ENCODE data around the gene TMEM91.
"Not testable (repeated sequence)": the region's sequence is repeated elsewhere in the genome, so short reads cannot be mapped to it uniquely, and the experiment has no call there.

TMEM91 gene

DNA sequence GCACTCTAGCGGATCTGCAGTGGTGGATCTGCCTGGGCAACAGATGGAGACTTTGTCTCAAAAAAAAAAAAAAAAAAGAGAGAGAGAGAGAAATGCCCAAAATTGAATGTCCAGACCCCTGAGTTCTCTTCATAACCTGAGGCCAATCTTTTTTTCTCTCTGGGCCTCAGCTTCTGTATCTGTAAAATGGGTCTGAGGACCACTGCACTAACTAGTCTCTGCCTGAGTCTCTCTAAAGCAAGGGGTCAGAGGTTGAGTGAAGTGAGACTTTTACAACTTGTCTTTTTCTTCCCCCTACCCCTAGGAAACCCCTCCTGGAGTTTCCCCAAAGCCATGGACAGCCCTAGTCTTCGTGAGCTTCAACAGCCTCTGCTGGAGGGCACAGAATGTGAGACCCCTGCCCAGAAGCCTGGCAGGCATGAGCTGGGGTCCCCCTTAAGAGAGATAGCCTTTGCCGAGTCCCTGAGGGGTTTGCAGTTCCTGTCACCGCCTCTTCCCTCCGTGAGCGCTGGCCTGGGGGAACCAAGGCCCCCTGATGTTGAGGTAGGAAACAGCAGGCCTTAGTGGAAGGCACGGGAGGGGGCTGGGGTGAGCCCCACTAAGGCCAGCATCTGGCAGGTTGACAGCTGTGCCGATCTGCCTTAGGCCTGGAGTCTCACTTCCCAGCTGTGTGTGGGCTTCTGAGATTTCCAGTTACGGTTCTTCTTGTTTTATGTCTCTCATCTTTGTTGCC lies 1.8 kb downstream of the TMEM91 start:
- H3K4me1 Mint-ChIP-seq (ENCODE audit: low read depth), result peaks cover 8% of the 10 kb centered on the region
- H3K4me3 Mint-ChIP-seq, result no peak overlapping the region
- H3K27me3 Mint-ChIP-seq (ENCODE audit: low read depth), result no peaks in the 10 kb centered on the region
- peaks cover 7% of the 10 kb centered on the region for H3K36me3 Mint-ChIP-seq (ENCODE audit: low read depth)
- DNase-seq (ENCODE audit: low spot score), result no peak
- no peaks in the 10 kb centered on the region for H3K9me3 Mint-ChIP-seq
- H3K27ac Mint-ChIP-seq, result no peak overlapping the region

DNA sequence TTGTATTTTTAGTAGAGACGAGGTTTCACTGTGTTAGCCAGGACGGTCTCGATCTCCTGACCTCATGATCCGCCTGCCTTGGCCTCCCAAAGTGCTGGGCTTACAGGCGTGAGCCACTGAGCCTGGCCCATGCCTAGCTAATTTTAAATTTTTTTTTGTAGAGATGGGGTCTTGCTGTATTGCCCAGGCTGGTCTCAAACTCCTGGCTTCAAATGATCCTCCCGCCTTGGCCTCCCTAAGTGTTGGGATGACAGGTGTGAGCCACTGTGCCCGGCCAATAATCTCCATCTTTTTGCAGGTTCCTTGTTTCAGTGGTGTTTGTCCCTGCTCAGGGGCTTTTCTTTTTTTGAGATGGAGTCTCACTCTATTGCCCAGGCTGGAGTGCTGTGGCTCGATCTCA lies 5.2 kb downstream of the TMEM91 start:
- H3K27ac Mint-ChIP-seq; H3K9me3 Mint-ChIP-seq; DNase-seq (ENCODE audit: low spot score); H3K4me1 Mint-ChIP-seq (ENCODE audit: low read depth); H3K4me3 Mint-ChIP-seq; H3K27me3 Mint-ChIP-seq (ENCODE audit: low read depth): not testable (repeated sequence)
- H3K36me3 Mint-ChIP-seq (ENCODE audit: low read depth), result peaks cover 11% of the 10 kb centered on the region

DNA sequence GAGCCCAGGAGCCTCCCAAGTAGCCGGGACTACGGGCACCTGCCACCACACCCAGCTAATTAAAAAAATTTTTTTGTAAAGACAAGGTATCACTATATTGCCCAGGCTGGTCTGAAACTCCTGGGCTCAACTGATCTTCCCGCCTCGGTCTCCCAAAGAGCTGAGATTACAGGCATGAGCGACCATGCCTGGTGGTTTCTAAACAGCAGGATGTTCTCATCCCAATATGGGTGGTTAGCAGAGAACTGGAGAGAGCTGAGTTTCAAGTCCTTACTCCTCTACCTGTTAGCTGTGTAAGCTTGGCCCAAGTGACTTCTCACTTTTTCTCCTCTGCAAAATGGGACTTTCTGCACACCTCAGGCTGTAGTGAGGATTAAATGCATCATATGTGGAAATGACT lies 8.0 kb downstream of the TMEM91 start:
- H3K27ac Mint-ChIP-seq, result no peak overlapping the region
- no peaks in the 10 kb centered on the region for H3K27me3 Mint-ChIP-seq (ENCODE audit: low read depth)
- H3K4me3 Mint-ChIP-seq, result no peak overlapping the region
- no peaks in the 10 kb centered on the region for H3K4me1 Mint-ChIP-seq (ENCODE audit: low read depth)
- DNase-seq (ENCODE audit: low spot score), result no peak
- H3K9me3 Mint-ChIP-seq, result no peaks in the 10 kb centered on the region
- peaks cover 13% of the 10 kb centered on the region for H3K36me3 Mint-ChIP-seq (ENCODE audit: low read depth)

DNA sequence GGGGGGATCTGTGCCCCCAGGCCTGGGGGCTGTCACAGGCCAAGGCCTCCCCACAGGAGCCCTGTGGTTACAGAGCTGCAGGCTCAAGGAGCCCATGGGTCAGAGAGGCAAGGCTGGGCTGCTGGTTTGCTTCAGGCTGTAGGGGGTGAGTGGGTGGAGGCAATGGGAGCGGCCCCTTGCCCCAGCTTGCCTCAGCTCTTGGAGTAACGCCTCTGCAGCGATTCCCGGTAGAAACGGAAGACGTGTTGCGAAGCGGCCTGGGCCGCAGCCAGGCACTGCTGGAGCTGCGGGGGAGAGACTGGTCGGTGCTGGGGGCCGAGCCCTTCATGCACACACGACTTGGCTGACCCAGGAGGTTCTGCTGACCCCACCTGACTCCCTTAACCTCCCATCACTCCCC lies 10.1 kb downstream of the TMEM91 start:
- Mint-ChIP-seq H3K4me1 (ENCODE audit: low read depth) (no peaks in the 10 kb centered on the region), H3K36me3 (ENCODE audit: low read depth) (peaks cover 25% of the 10 kb centered on the region), H3K4me3 (no peak overlapping the region), H3K9me3 (no peaks in the 10 kb centered on the region), H3K27ac (no peak overlapping the region), H3K27me3 (ENCODE audit: low read depth) (no peaks in the 10 kb centered on the region)
- DNase-seq (ENCODE audit: low spot score), result no peak

DNA sequence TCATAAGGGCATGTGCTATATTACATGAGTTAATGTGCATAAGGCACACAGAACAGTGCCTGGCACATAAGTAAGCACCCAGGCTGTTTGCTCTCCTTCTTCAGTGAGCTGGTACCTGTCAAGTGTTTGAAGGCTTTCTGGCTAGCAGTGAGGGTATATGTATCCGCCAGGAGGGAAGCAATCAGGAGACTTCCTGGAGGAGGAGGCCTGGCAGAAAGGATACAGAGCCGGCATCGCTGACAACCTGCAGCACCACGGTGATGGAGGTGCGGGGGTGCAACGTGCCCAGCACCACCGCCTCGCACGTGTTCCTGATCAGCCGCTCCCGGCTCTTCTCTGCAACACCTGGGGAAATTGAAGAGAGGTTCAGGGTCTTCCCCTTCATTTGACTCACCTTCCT lies 15.3 kb downstream of the TMEM91 start:
- Mint-ChIP-seq H3K36me3 (ENCODE audit: low read depth) (peaks cover 23% of the 10 kb centered on the region), H3K27me3 (ENCODE audit: low read depth) (no peaks in the 10 kb centered on the region), H3K9me3 (no peaks in the 10 kb centered on the region), H3K4me1 (ENCODE audit: low read depth) (peaks cover 12% of the 10 kb centered on the region), H3K27ac (no peak overlapping the region), H3K4me3 (no peak overlapping the region)
- DNase-seq (ENCODE audit: low spot score), result no peak

DNA sequence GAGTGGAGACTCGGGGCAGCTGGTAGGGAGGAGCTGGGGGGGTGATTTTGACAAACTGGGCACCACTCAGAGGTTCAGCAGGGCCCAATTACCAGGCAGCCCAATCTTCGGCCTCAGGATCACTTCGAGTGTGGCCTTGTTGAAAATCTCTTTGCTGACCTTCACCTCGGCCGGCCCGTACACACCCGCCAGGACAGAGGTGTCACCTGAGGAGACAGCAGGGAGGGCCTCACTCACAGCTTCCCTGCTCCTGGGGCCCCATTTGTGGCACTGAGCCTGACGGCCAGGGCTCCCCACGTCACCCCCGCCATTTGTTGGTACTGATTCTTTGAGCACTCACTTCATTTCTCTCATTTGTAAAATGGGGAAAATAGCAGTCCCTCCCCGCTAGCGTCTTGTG lies 16.4 kb downstream of the TMEM91 start:
- no peaks in the 10 kb centered on the region for H3K27me3 Mint-ChIP-seq (ENCODE audit: low read depth)
- no peak overlapping the region for H3K27ac Mint-ChIP-seq
- no peak overlapping the region for H3K4me3 Mint-ChIP-seq
- H3K9me3 Mint-ChIP-seq, result no peaks in the 10 kb centered on the region
- DNase-seq (ENCODE audit: low spot score), result no peak
- peaks cover 12% of the 10 kb centered on the region for H3K4me1 Mint-ChIP-seq (ENCODE audit: low read depth)
- H3K36me3 Mint-ChIP-seq (ENCODE audit: low read depth), result peaks cover 23% of the 10 kb centered on the region

DNA sequence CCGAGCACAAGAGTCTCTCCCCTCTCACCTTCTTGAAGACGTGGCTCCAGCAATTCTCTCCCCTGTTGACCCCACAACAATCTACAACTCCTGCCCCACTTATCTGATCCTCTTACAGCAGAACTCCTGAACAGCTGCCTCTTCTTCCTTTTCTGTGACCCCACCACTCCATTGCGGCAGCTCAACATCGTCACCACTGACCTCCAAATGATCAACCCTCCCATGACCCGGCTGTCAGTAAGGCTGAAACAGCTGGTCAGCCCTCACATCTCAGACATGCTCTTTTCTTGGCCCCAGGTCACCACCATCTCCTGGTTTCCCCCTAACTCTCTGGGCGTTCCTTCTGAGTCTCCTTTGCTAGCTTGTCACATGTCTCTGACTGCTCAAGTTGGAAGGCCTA lies 19.0 kb downstream of the TMEM91 start:
- peak overlapping the region; percentile 52 for H3K4me3 Mint-ChIP-seq
- H3K9me3 Mint-ChIP-seq, result no peaks in the 10 kb centered on the region
- no peak for DNase-seq (ENCODE audit: low spot score)
- H3K4me1 Mint-ChIP-seq (ENCODE audit: low read depth), result peaks cover 27% of the 10 kb centered on the region
- H3K27me3 Mint-ChIP-seq (ENCODE audit: low read depth), result no peaks in the 10 kb centered on the region
- peak overlapping the region; percentile 6 for H3K27ac Mint-ChIP-seq
- H3K36me3 Mint-ChIP-seq (ENCODE audit: low read depth), result peaks cover 15% of the 10 kb centered on the region

DNA sequence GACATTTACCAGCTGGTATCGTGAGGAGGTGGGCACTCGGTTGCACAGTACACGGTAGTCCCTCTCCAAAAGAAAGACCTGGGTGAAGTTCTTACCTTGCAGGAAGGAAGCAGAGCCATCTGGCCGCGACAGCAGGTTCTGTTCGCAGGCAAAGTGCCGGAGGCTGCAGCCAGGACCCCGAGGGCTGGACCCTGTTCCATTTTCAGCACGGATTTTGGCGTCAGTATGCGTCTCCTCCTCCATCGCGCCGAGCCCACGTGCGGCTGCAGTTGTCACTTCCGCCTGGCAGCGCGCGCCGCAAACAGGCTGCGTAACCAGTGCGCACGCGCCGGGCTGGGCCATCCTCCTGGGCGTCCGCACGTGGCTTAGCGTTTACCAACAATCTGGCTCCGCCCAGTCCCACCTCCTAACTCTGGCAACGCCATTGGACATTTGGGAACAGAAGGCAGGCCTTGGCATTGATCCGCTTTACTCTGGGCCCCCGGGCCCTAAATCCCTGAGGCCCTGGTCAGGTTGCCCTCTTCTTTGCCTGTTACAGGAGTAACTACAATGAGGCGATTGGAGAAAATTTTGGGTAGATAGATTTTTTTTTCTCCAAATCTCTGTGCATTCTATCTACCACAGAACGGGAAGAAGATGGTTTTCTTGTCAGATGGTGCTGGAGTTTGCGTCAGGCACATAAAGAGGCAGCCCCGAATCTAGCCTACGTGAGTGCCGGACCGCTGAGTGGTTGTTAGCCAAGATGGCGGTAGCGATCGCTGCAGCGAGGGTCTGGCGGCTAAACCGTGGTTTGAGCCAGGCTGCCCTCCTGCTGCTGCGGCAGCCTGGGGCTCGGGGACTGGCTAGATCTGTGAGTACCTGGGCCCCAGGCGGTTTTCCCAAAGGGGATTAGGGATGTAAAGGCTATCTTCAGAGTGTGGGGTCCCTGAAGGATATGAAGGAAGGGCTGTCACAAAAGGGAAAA lies 21.0 kb downstream of the TMEM91 start, which contains the start of the genes BCKDHA and EXOSC5:
BCKDHA (plus strand) TSS at position 733 of the 964 bp plus-strand sequence; CDS start at position 743, 10 bp downstream.
EXOSC5 (minus strand) TSS at position 274 of the 964 bp plus-strand sequence; CDS start at position 243, 31 bp downstream.
- H3K27ac Mint-ChIP-seq, result peak within 1 kb of the TSS; percentile 98
- peak; percentile 99 for DNase-seq (ENCODE audit: low spot score)
- H3K36me3 Mint-ChIP-seq (ENCODE audit: low read depth), result peaks cover 7% of the 10 kb centered on the region
- peak within 1 kb of the TSS; percentile 97 for H3K4me3 Mint-ChIP-seq
- no peaks in the 10 kb centered on the region for H3K9me3 Mint-ChIP-seq
- peaks cover 27% of the 10 kb centered on the region for H3K4me1 Mint-ChIP-seq (ENCODE audit: low read depth)
- no peaks in the 10 kb centered on the region for H3K27me3 Mint-ChIP-seq (ENCODE audit: low read depth)

DNA sequence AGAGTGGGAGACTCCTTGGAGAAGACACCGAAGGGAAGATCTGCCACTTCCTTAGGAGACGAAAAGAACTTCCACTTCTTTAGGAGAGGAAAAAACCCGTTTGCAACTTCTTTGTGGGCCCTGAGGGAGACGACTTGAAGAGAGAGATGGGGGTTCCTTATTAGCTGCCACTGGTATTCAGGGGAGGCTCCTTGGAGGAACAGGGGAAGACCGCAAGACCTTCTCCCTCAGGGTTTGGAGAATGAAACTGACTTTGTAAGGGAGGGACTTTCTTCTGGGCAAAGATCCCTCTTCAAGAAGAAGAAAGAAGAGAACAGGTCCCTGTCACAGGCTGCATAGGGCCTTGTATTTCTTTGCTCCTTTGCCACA lies 21.7 kb downstream of the TMEM91 start:
- H3K4me3 Mint-ChIP-seq, result peak overlapping the region; percentile 97
- H3K36me3 Mint-ChIP-seq (ENCODE audit: low read depth), result peaks cover 5% of the 10 kb centered on the region
- H3K27me3 Mint-ChIP-seq (ENCODE audit: low read depth), result no peaks in the 10 kb centered on the region
- H3K4me1 Mint-ChIP-seq (ENCODE audit: low read depth), result peaks cover 27% of the 10 kb centered on the region
- H3K9me3 Mint-ChIP-seq, result no peaks in the 10 kb centered on the region
- H3K27ac Mint-ChIP-seq, result peak overlapping the region; percentile 98
- no peak for DNase-seq (ENCODE audit: low spot score)

DNA sequence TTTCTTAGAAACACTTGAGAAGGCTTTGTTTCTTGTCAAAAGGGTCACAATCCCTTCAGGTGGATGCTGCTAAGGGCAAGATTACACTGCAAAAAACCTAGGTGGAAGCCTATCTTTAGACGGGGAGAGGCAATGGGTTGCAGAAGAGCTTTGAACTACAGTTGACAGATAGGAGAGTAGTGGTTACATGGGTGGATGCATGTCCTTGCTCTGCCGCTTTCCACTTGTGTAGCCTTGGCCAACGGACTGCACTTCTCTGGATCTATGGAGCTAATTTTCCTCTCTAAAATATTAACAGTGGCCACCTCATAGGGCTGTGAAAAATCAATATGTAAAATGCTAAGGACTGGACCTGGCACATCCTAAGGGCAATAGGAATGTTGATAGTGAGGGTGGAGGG lies 22.3 kb downstream of the TMEM91 start:
- Mint-ChIP-seq H3K27ac (peak overlapping the region; percentile 46), H3K4me3 (peak overlapping the region; percentile 97), H3K4me1 (ENCODE audit: low read depth) (peaks cover 27% of the 10 kb centered on the region), H3K27me3 (ENCODE audit: low read depth) (no peaks in the 10 kb centered on the region), H3K36me3 (ENCODE audit: low read depth) (peaks cover 5% of the 10 kb centered on the region), H3K9me3 (no peaks in the 10 kb centered on the region)
- DNase-seq (ENCODE audit: low spot score), result no peak

DNA sequence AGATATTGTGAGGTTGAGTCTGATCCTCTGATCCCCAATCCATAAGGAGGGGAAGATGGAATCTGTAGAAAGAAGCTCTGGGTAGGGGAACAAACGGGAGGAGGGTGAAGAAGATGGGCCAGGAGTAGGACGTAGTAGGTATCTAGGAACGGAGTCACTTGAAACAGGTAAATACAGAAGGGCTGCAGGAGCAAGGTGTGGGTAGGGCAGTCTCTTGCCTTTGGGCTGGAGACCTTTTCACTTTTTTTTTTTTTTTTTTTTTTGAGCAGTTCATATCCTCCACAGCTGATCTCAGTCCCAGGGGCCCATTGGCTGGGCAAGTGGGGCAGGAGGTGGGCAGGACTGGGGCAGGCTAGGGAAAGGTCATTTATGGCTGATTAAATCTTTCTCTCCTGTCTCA lies 22.8 kb downstream of the TMEM91 start:
- Mint-ChIP-seq H3K4me1 (ENCODE audit: low read depth) (peaks cover 27% of the 10 kb centered on the region), H3K36me3 (ENCODE audit: low read depth) (peaks cover 5% of the 10 kb centered on the region), H3K9me3 (no peaks in the 10 kb centered on the region), H3K27me3 (ENCODE audit: low read depth) (no peaks in the 10 kb centered on the region), H3K27ac (peak overlapping the region; percentile 46), H3K4me3 (peak overlapping the region; percentile 97)
- no peak for DNase-seq (ENCODE audit: low spot score)

DNA sequence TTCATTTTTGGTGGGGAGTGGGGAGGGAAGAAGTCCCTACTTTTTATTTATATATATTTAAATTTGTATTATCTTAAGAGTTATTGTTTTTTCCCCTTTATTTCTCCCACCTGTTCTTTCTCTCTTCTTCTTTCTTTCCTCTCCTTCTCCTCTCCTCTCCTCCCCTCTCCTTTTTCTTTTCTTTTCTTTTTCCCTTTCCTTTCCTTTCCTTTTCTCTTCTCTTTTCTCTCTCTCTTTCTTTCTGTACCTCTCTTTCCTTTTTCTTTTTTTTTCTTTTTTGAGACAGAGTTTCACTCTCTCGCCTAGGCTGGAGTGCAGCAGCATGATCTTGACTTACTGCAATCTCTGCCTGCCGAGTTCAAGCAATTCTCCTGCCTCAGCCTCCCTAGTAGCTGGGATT lies 23.2 kb downstream of the TMEM91 start:
- Mint-ChIP-seq H3K4me3 (peak overlapping the region; percentile 65), H3K4me1 (ENCODE audit: low read depth) (peaks cover 27% of the 10 kb centered on the region), H3K36me3 (ENCODE audit: low read depth) (peaks cover 5% of the 10 kb centered on the region), H3K9me3 (no peaks in the 10 kb centered on the region), H3K27me3 (ENCODE audit: low read depth) (no peaks in the 10 kb centered on the region), H3K27ac (peak overlapping the region; percentile 82)
- DNase-seq (ENCODE audit: low spot score), result no peak

DNA sequence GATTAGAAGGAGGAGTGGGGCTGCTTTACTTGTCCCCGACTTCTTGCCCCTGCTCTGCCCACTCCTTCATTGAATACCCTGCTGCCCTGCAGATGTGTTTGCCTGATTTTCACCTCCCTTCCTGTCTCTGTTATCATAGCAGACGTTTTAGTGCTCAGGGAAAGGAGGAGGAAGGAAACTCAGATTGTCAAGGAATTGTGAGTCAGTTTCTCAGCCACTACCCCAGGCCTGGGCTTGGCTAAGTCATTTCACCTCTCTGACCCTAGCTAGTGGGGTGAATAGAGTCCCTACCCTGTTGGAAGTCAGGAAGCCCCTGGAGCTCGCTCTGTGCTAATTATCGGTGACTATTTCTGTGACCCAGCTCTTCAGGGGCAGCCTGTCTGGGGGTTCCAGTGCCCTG lies 25.1 kb downstream of the TMEM91 start:
- Mint-ChIP-seq H3K4me1 (ENCODE audit: low read depth) (peaks cover 16% of the 10 kb centered on the region), H3K27ac (no peak overlapping the region), H3K9me3 (no peaks in the 10 kb centered on the region), H3K27me3 (ENCODE audit: low read depth) (no peaks in the 10 kb centered on the region), H3K36me3 (ENCODE audit: low read depth) (peaks cover 2% of the 10 kb centered on the region), H3K4me3 (no peak overlapping the region)
- no peak for DNase-seq (ENCODE audit: low spot score)

DNA sequence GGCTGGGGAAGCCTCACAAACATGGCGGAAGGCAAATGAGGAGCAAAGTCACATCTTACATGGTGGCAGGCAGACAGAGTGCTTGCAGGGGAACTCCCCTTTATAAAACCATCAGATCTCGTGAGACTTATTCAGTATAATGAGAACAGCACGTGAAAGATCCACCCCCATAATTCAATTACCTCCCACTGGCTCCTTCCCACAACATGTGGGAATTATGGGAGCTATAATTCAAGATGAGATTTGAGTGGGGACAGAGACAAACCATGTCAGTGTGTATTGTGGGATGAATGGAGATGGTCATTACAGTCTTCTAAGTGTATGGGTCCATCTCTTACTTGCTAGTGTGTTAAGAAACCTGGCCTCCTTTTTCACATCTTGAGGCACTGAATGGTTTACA lies 25.7 kb downstream of the TMEM91 start:
- DNase-seq (ENCODE audit: low spot score), result no peak
- Mint-ChIP-seq H3K36me3 (ENCODE audit: low read depth) (peaks cover 2% of the 10 kb centered on the region), H3K9me3 (no peaks in the 10 kb centered on the region), H3K4me1 (ENCODE audit: low read depth) (peaks cover 15% of the 10 kb centered on the region), H3K27me3 (ENCODE audit: low read depth) (no peaks in the 10 kb centered on the region), H3K4me3 (no peak overlapping the region), H3K27ac (no peak overlapping the region)
